GM19238 (cell line): ENCODE data around the gene ALDH3B1.

Experiments
- DNase-seq: peaks from one replicate; pipeline ENCODE4 v3.0.0; 2011; ENCODE audit warnings: low spot score; ENCODE audit not compliant: insufficient read length

ALDH3B1 gene

GRCh38 chr11:68044145-68044813 is 34.2 kb downstream of the ALDH3B1 start:
- no peak for DNase-seq

GRCh38 chr11:68044898-68045351 is 34.8 kb downstream of the ALDH3B1 start:
- DNase-seq, result no peak

GRCh38 chr11:68047437-68048290 is 37.5 kb downstream of the ALDH3B1 start:
- DNase-seq, result no peak

- DNase-seq, result no peak
Measured at GRCh38 chr11:68048681-68049508, 38.8 kb downstream of the ALDH3B1 start.

- DNase-seq, result no peak
Measured at GRCh38 chr11:68049509-68050370, 39.6 kb downstream of the ALDH3B1 start.

GRCh38 chr11:68050371-68050841 is 40.3 kb downstream of the ALDH3B1 start:
- no peak for DNase-seq

- no peak for DNase-seq
Measured at GRCh38 chr11:68051191-68052136, 41.3 kb downstream of the ALDH3B1 start.

- DNase-seq, result no peak
Measured at GRCh38 chr11:68052137-68052873, 42.2 kb downstream of the ALDH3B1 start.

GRCh38 chr11:68053117-68053516 is 43.0 kb downstream of the ALDH3B1 start:
- no peak for DNase-seq

- DNase-seq, result no peak
Measured at GRCh38 chr11:68053981-68054812, 44.1 kb downstream of the ALDH3B1 start.

GRCh38 chr11:68056317-68057285 is 46.5 kb downstream of the ALDH3B1 start:
- no peak for DNase-seq

GRCh38 chr11:68057807-68058206 is 47.7 kb downstream of the ALDH3B1 start:
- DNase-seq, result no peak

GRCh38 chr11:68061508-68061907 is 51.4 kb downstream of the ALDH3B1 start:
- DNase-seq, result no peak

GRCh38 chr11:68064926-68065325 is 54.8 kb downstream of the ALDH3B1 start:
- no peak for DNase-seq

GRCh38 chr11:68065841-68066240 is 55.7 kb downstream of the ALDH3B1 start:
- no peak for DNase-seq

- no peak for DNase-seq
Measured at GRCh38 chr11:68066742-68067141, 56.6 kb downstream of the ALDH3B1 start.

- DNase-seq, result no peak
Measured at GRCh38 chr11:68067991-68068390, 57.9 kb downstream of the ALDH3B1 start.
